SK-N-MC (cell line): ENCODE measurements around the gene ADCY9.

Experiments
- EZH2 ChIP-seq: fragments of 200-600 bp; sonication (generic); IDR thresholded peaks from one replicate; pipeline ENCODE4 v1.6.1; 2017; ENCODE audit warnings: antibody characterized with exemption
- FOXP2 ChIP-seq: optimal IDR thresholded peaks from 2 replicates; pipeline ENCODE3; 2011; ENCODE audit warnings: mild to moderate bottlenecking, moderate library complexity; ENCODE audit not compliant: insufficient read depth; ENCODE audit errors: extremely low read length, control extremely low read depth
- POLR2AphosphoS5 ChIP-seq: IDR thresholded peaks from 2 replicates; pipeline ENCODE4 v1.6.1; 2012; ENCODE audit warnings: mild to moderate bottlenecking, low read depth, low read length, borderline replicate concordance

DNA sequence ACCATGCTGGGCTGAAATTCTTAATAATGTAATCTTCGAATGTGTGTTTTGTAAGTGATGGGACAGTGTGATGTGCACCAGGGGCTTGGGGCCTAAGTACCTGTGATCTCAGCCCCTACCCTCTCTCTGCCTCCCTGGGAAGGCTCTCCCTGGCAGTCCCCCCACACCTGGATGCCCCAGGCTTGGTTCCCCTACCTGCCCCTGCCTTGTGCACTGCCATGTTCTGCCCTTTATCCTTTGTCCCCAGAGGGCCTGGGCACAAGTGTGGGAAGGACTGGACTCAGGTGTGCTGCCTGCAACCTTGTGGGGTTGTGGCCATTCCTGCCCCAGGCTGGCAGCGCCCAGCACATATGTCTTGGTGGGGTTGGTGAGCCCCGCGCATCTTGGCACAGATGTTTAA lies 180.3 kb downstream of the ADCY9 start:
- TF ChIP-seq POLR2AphosphoS5 (no peak), EZH2 (no peak), FOXP2 (no peak)
